GM12878 (cell line): Measurements from ENCODE around the gene CADM3. TPM values are rescaled to one million over a fixed set of nuclear protein-coding genes. Genes with fewer than 3 reads are reported as not detected.

ENCODE experiments used
- ATAC-seq: fragments of 200-7000 bp; cut with Tn5 transposase; 3 replicates; pipeline ENCODE4 v1.9.1; 2020; ENCODE audit warnings: mild to moderate bottlenecking, moderate library complexity
- BruUV-seq: library from RNA; stranded (reverse); fragments of 400-500 nt; replicated peaks from 2 replicates; lab custom pipeline; 2021; lab: Mats Ljungman, UMichigan
- CTCF ChIA-PET: fragments of 300-600 bp; sonication (Branson Sonifier 250); formaldehyde crosslinking; extraction: SDS; loops from one replicate; lab custom pipeline; 2021; ENCODE audit warnings: inconsistent platforms; lab: Yijun Ruan, JAX
- POLR2A ChIA-PET: fragments of 350-600 bp; formaldehyde crosslinking; extraction: SDS; loops from one replicate; lab custom pipeline; 2021; ENCODE audit warnings: inconsistent platforms; lab: Charles Lee
- RAD21 ChIA-PET: fragments of 300-600 bp; sonication (Branson Sonifier 250); formaldehyde crosslinking; loops from one replicate; lab custom pipeline; 2023; ENCODE audit warnings: antibody characterized with exemption; ENCODE audit not compliant: unreplicated experiment; lab: Charles Lee
- SMC1A ChIA-PET: fragments of 300-600 bp; sonication (Branson Sonifier 250); formaldehyde crosslinking; loops from one replicate; lab custom pipeline; 2023; ENCODE audit not compliant: unreplicated experiment, uncharacterized antibody; lab: Charles Lee
- DNase-seq: peaks from one replicate; pipeline ENCODE4 v3.0.0-alpha.2; 2011; ENCODE audit warnings: low read depth, low spot score
- FAIRE-seq: peaks from 3 replicates; lab custom pipeline; 2011; peaks lifted over from hg19 to GRCh38; lab: Jason Lieb, UNC
- H2AFZ ChIP-seq: 2 replicates; pipeline ENCODE4 v1.6.0; 2011; ENCODE audit warnings: low read depth, low read length, control low read depth; ENCODE audit not compliant: control insufficient read depth
- H3K27ac ChIP-seq: 2 replicates; pipeline ENCODE4 v1.5.1; 2011; ENCODE audit warnings: control low read depth; ENCODE audit not compliant: control insufficient read depth, insufficient read depth
- H3K27me3 ChIP-seq, 2 experiments: replicated peaks in 1 of 2; 2 replicates each; pipeline versions ENCODE4 v1.6.0 to v1.6.1; 2011; ENCODE audit warnings: low read length in 1 of 2; ENCODE audit not compliant: control insufficient read depth in 2 of 2, insufficient read depth in 2 of 2
- H3K36me3 ChIP-seq, 2 experiments: 2 replicates each; pipeline ENCODE4 v1.5.1; 2011; ENCODE audit warnings: low read length in 1 of 2; ENCODE audit not compliant: control insufficient read depth in 2 of 2, insufficient read depth in 2 of 2
- H3K4me1 ChIP-seq: 2 replicates; pipeline ENCODE4 v1.6.1; 2011; ENCODE audit warnings: mild to moderate bottlenecking, low read length, moderate library complexity, mixed read lengths; ENCODE audit not compliant: control insufficient read depth, insufficient read depth
- H3K4me2 ChIP-seq: 2 replicates; pipeline ENCODE4 v1.6.0; 2011; ENCODE audit warnings: control low read depth; ENCODE audit not compliant: control insufficient read depth, insufficient read depth
- H3K4me3 ChIP-seq: fragments of 200-600 bp; sonication (generic); 2 replicates; pipeline ENCODE4 v1.5.1; 2016
- H3K79me2 ChIP-seq: 2 replicates; pipeline ENCODE4 v1.6.0; 2011; ENCODE audit warnings: low read length; ENCODE audit not compliant: control insufficient read depth, insufficient read depth
- H3K9ac ChIP-seq: 2 replicates; pipeline ENCODE4 v1.8.0; 2011; ENCODE audit warnings: low read length, control low read depth, mixed read lengths; ENCODE audit not compliant: control insufficient read depth, insufficient read depth
- H3K9me3 ChIP-seq: replicated peaks from 3 replicates; pipeline ENCODE4 v1.5.1; 2011; ENCODE audit warnings: mild to moderate bottlenecking, low read length; ENCODE audit not compliant: control insufficient read depth, insufficient read depth
- H4K20me1 ChIP-seq: 2 replicates; pipeline ENCODE4 v1.6.0; 2011; ENCODE audit not compliant: control insufficient read depth, insufficient read depth
- BCL11A ChIP-seq: IDR thresholded peaks from 2 replicates; pipeline ENCODE4 v1.6.1; 2011; ENCODE audit warnings: low read depth, low read length
- BCL3 ChIP-seq: IDR thresholded peaks from 2 replicates; pipeline ENCODE4 v1.6.1; 2011; ENCODE audit warnings: borderline replicate concordance, low read depth, mild to moderate bottlenecking, moderate library complexity, low read length; ENCODE audit not compliant: insufficient read depth, poor library complexity, severe bottlenecking
- E4F1 ChIP-seq: fragments of 450-650 bp; IDR thresholded peaks from 2 replicates; pipeline ENCODE4 v1.6.1; 2018; ENCODE audit warnings: borderline replicate concordance, mild to moderate bottlenecking; ENCODE audit not compliant: partially characterized antibody
- GABPA ChIP-seq: IDR thresholded peaks from 2 replicates; pipeline ENCODE4 v1.6.1; 2014; ENCODE audit warnings: antibody characterized with exemption, low read depth, mild to moderate bottlenecking, inconsistent platforms
- HDAC2 ChIP-seq: fragments of 200-600 bp; sonication (generic); IDR thresholded peaks from 2 replicates; pipeline ENCODE4 v1.6.1; 2017
- IRF5 ChIP-seq: fragments of 450-650 bp; IDR thresholded peaks from 2 replicates; pipeline ENCODE4 v1.6.1; 2017; ENCODE audit warnings: borderline replicate concordance
- MEF2A ChIP-seq: IDR thresholded peaks from 2 replicates; pipeline ENCODE4 v1.6.1; 2011; ENCODE audit warnings: low read depth, mild to moderate bottlenecking, low read length, moderate library complexity; ENCODE audit not compliant: insufficient read depth
- NFXL1 ChIP-seq: fragments of 450-650 bp; IDR thresholded peaks from 2 replicates; pipeline ENCODE4 v1.6.1; 2017; ENCODE audit warnings: antibody characterized with exemption, mild to moderate bottlenecking, borderline replicate concordance
- RUNX3 ChIP-seq: IDR thresholded peaks from 2 replicates; pipeline ENCODE4 v1.6.1; 2012; ENCODE audit warnings: low read length, inconsistent platforms
- SPI1 ChIP-seq: IDR thresholded peaks from 2 replicates; pipeline ENCODE4 v1.6.1; 2011; ENCODE audit warnings: low read depth, mild to moderate bottlenecking, low read length, moderate library complexity, borderline replicate concordance; ENCODE audit not compliant: insufficient read depth
- TBL1XR1 ChIP-seq: IDR thresholded peaks from 2 replicates; pipeline ENCODE4 v1.6.1; 2012; ENCODE audit warnings: low read depth, low read length, improper control_type of control experiment
- TCF7 ChIP-seq: IDR thresholded peaks from 2 replicates; pipeline ENCODE4 v1.6.1; 2014; ENCODE audit warnings: antibody characterized with exemption, borderline replicate concordance
- WRNIP1 ChIP-seq: IDR thresholded peaks from 2 replicates; pipeline ENCODE4 v1.6.1; 2011; ENCODE audit warnings: low read depth, low read length, improper control_type of control experiment, borderline replicate concordance
- ZBTB11 ChIP-seq: fragments of 450-650 bp; formaldehyde crosslinking; IDR thresholded peaks from 2 replicates; pipeline ENCODE4 v1.5.0; 2022; ENCODE audit warnings: mild to moderate bottlenecking, missing genetic modification characterization
- ZNF274 ChIP-seq: IDR thresholded peaks from one replicate; pipeline ENCODE4 v1.8.0; 2011; ENCODE audit not compliant: insufficient read length, insufficient read depth
- ZNF384 ChIP-seq: IDR thresholded peaks from 2 replicates; pipeline ENCODE4 v1.6.1; 2012; ENCODE audit warnings: low read depth, mild to moderate bottlenecking, low read length, improper control_type of control experiment, borderline replicate concordance
- WGBS: methylation state at CpG from one replicate; pipeline ENCODE4 v1.1.6; 2016; ENCODE audit warnings: low lambda C conversion rate; ENCODE audit not compliant: insufficient replicate concordance, insufficient coverage; ENCODE audit errors: missing lambda C conversion rate; 5-methylcytosine and 5-hydroxymethylcytosine counted together
- in situ Hi-C: fragments of 300-500 bp; cut with MboI; formaldehyde crosslinking; loops from 9 replicates; pipeline ENCODE4 v1.14.3; 2018; ENCODE audit warnings: mixed read lengths
- intact Hi-C: fragments of 100-400 bp; cut with micrococcal nuclease; formaldehyde crosslinking; loops from one replicate; pipeline ENCODE4 v1.14.2; 2022; ENCODE audit not compliant: unreplicated experiment
- polyA plus RNA-seq, 11 experiments: library from polyadenylated mRNA; depleted of rRNA in 4 of 11; unstranded in 6 of 11; stranded (reverse) in 5 of 11; fragments of >200 nt; fragmentation: Nextera tagmentation in 4 of 11; fragmentation: Illumina TruSeq in 1 of 11; extraction: Ambion mirVana in 4 of 11; extraction: Trizol in 1 of 11; gene quantifications; 1 replicate in 1 of 11; 2 replicates in 10 of 11; pipeline versions ENCODE4 v1.2.1 to v1.2.3, GENCODE V29; 2011 to 2016; ENCODE audit warnings: inconsistent platforms in 2 of 11, missing spikeins in 2 of 11, low read depth in 1 of 11
- total RNA-seq, 4 experiments: library from RNA; depleted of rRNA in 3 of 4; stranded (reverse); fragments of >200 nt in 3 of 4; fragmentation: Illumina TruSeq in 1 of 4; extraction: Trizol in 1 of 4; gene quantifications; 2 replicates each; pipeline versions ENCODE4 v1.2.1 to v1.2.3, GENCODE V29; 2013 to 2021

CADM3 gene
- total and polyA plus RNA-seq, 10 of the 15 experiments (the other 5 are each of a cell fraction or from before 2014, with no cell fraction given), result 0.04 to 0.37 TPM; not detected in 8

GRCh38 chr1:159212596-159212995, 41.2 kb downstream of the CADM3 start:
- no peaks in the 10 kb centered on the region for H3K79me2 ChIP-seq
- H3K4me2 ChIP-seq, result no peak overlapping the region
- SMC1A ChIA-PET, result interaction anchor here (0.6 to 4.4 kb wide), 5 partner anchors 16 to 679 kb away, joined by 3 to 49 read pairs (median 12); no protein-coding TSS in a partner anchor
- FAIRE-seq (no peak), DNase-seq (no peak), ATAC-seq (no peak)
- TF ChIP-seq SPI1 (no peak), BCL11A (no peak), BCL3 (no peak), TBL1XR1 (no peak), E4F1 (no peak), TCF7 (no peak), ZNF384 (no peak), MEF2A (no peak), RUNX3 (no peak), ZBTB11 (no peak), NFXL1 (no peak), ZNF274 (no peak), HDAC2 (no peak), GABPA (no peak), IRF5 (no peak), WRNIP1 (no peak)
- peaks cover 1 to 6% of the 10 kb centered on the region in 2 experiments; a peak in 3 of 4 replicates for H3K27me3 ChIP-seq
- H3K4me1 ChIP-seq, result no peaks in the 10 kb centered on the region; the same call in 1 of the 2 replicates
- H3K9me3 ChIP-seq, result no peaks in the 10 kb centered on the region
- H3K36me3 ChIP-seq, result no peaks in the 10 kb centered on the region
- no peak overlapping the region for H3K9ac ChIP-seq
- 9% methylated on average over 4 of the region's 4 CpGs for WGBS
- CTCF ChIA-PET, result interaction anchor here (1.2 to 11.1 kb wide), 13 partner anchors 8 to 794 kb away, joined by 3 to 236 read pairs (median 8); partner anchors contain the start of gene ACKR1
- intact Hi-C loops (loop anchor here (5.0 to 10.0 kb wide), 2 partner anchors 582 to 795 kb away; no protein-coding TSS in a partner anchor), in situ Hi-C loops (no loop called here)
- H3K27ac ChIP-seq, result no peak overlapping the region
- H3K4me3 ChIP-seq, result no peak overlapping the region
- no peaks in the 10 kb centered on the region for H4K20me1 ChIP-seq
- RAD21 ChIA-PET, result interaction anchor here (0.6 to 2.9 kb wide), 6 partner anchors 22 to 677 kb away, joined by 3 to 25 read pairs (median 5); no protein-coding TSS in a partner anchor
- POLR2A ChIA-PET, result no interaction called here
- no TSS peak for BruUV-seq
- no peak overlapping the region for H2AFZ ChIP-seq
